Testis (tissue), 3 donors: ENCODE results near the gene DPP10. TPM values are rescaled to one million over a fixed set of nuclear protein-coding genes. Genes with fewer than 3 reads are reported as not detected.

ENCODE experiments used
- DNase-seq: peaks from one replicate; pipeline ENCODE4 v3.0.0-alpha.2; 2019
- H3K27ac ChIP-seq, 2 donors: fragments of 200-600 bp; sonication (generic); one replicate each; pipeline ENCODE4 v1.5.1; 2019
- H3K27me3 ChIP-seq: fragments of 200-600 bp; sonication (generic); one replicate; pipeline ENCODE4 v1.5.1; 2019
- H3K36me3 ChIP-seq: fragments of 200-600 bp; sonication (generic); one replicate; pipeline ENCODE4 v1.5.1; 2017; ENCODE audit warnings: low read depth; ENCODE audit errors: missing control alignments
- H3K4me1 ChIP-seq: fragments of 200-600 bp; sonication (generic); one replicate; pipeline ENCODE4 v1.5.1; 2019
- H3K4me3 ChIP-seq, 2 donors: fragments of 200-600 bp; sonication (generic); one replicate each; pipeline ENCODE4 v1.5.1; 2017 to 2019
- H3K9me3 ChIP-seq: fragments of 200-600 bp; sonication (generic); one replicate; pipeline ENCODE4 v1.5.1; 2017
- CTCF ChIP-seq, 3 experiments: fragments of 450-650 bp in 2 of 3; fragments of 200-600 bp in 1 of 3; sonication (generic) in 1 of 3; IDR thresholded peaks; one replicate each; pipeline ENCODE4 v1.5.1; 2016 to 2019; ENCODE audit warnings: antibody characterized with exemption in 3 of 3, mild to moderate bottlenecking in 2 of 3, moderate library complexity in 1 of 3
- POLR2A ChIP-seq: fragments of 450-650 bp; IDR thresholded peaks from one replicate; pipeline ENCODE4 v1.6.1; 2017; ENCODE audit warnings: antibody characterized with exemption, mild to moderate bottlenecking, moderate library complexity
- WGBS, 2 donors: methylation state at CpG; one replicate each; pipeline ENCODE4 v1.1.5; 2018; 5-methylcytosine and 5-hydroxymethylcytosine counted together
- intact Hi-C: fragments of 100-400 bp; cut with DNase I; formaldehyde crosslinking; loops from one replicate; pipeline ENCODE4 v1.15.1; 2023; ENCODE audit warnings: low total_unique reads
- polyA plus RNA-seq: library from polyadenylated mRNA; stranded (reverse); fragments of 350-450 nt; fragmentation: Illumina TruSeq; extraction: RNeasy Lipid Tissue Mini Kit (QIAGEN cat#74804); gene quantifications from one replicate; pipeline ENCODE4 v1.2.3, GENCODE V29; 2014; ENCODE audit warnings: low read depth, low replicate concordance; ENCODE audit not compliant: insufficient read depth
- total RNA-seq, 2 donors: library from RNA; depleted of rRNA; stranded (reverse); fragments of >200 nt; gene quantifications; one replicate each; pipeline ENCODE4 v1.2.3, GENCODE V29; 2016

Gene DPP10
- total and polyA plus RNA-seq, 3 donors from 2014 or later, result 1.7 to 6.7 (median 6.7) TPM

DNA sequence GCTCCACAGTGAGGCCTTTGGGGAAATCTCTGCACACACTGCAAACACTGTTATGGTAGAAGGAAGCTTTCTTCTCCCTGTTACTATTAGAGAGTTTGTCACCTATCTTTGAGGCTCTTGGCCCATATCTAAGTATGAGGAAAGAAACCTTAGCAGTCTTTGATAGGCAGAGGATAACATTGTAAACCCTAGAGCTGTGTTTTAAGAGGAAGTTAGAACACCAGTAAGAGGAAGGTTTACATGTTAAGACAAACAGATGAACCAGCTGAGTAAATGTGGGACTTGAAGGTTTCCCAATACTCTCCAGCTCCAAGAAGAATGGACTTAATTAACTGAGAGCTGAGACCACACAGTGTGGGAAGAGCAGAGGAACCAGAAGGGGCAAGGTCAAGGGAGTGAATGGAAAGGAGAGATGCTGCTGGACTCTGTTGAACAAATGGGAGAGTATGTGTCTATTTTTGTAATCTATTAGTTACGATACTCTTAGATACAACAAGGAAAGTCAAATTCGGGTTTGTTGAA lies 257.0 kb downstream of the DPP10 start:
- H3K36me3 ChIP-seq, result no peaks in the 10 kb centered on the region
- no peaks in the 10 kb centered on the region for H3K4me1 ChIP-seq
- WGBS, 2 donors, result 52 to 73% methylated on average over 2 of the region's 2 CpGs
- no peak overlapping the region for H3K27ac ChIP-seq
- no peak overlapping the region for H3K4me3 ChIP-seq
- TF ChIP-seq POLR2A (no peak), CTCF (IDR thresholded peaks at IDR 0.05) (no peak)
- intact Hi-C loops, result no loop called here
- no peak for DNase-seq
- H3K9me3 ChIP-seq, result no peaks in the 10 kb centered on the region
- no peaks in the 10 kb centered on the region for H3K27me3 ChIP-seq

DNA sequence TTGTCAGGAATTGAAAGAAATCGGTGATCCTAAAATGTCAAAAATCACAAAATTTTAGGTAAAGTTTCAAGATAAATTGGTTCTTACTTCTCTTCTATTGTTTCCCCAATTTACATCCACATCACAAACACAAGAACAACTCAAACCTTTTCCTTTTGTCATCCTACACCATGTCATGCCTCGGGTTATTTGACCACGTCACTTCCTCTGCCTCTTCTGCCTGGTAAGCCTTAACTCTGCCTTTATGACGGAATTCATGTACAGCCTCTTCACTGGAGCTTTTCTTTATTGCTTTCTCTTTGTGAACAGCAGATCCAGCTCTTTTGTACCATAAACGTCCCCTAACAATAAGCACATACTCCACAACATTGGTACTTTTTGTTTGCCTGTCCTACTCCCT lies 258.0 kb downstream of the DPP10 start:
- 84 to 88% methylated on average over 5 of the region's 5 CpGs for WGBS, 2 donors
- no peak for DNase-seq
- no peaks in the 10 kb centered on the region for H3K36me3 ChIP-seq
- no peaks in the 10 kb centered on the region for H3K27me3 ChIP-seq
- TF ChIP-seq POLR2A (no peak), CTCF (IDR thresholded peaks at IDR 0.05) (no peak)
- H3K4me3 ChIP-seq, result no peak overlapping the region
- intact Hi-C loops, result no loop called here
- no peak overlapping the region for H3K27ac ChIP-seq
- no peaks in the 10 kb centered on the region for H3K9me3 ChIP-seq
- H3K4me1 ChIP-seq, result no peaks in the 10 kb centered on the region

GRCh38 chr2:114709936-114710850 lies 267.8 kb downstream of the DPP10 start:
- 83 to 88% methylated on average over 4 of the region's 4 CpGs for WGBS, 2 donors

GRCh38 chr2:114714313-114714712 lies 271.9 kb downstream of the DPP10 start:
- H3K36me3 ChIP-seq, result no peaks in the 10 kb centered on the region
- H3K4me3 ChIP-seq, result no peak overlapping the region
- no peak for TF ChIP-seq CTCF (IDR thresholded peaks at IDR 0.05)
- TF ChIP-seq POLR2A, result no peak
- H3K9me3 ChIP-seq, result no peaks in the 10 kb centered on the region
- no peak overlapping the region for H3K27ac ChIP-seq
- H3K4me1 ChIP-seq, result no peaks in the 10 kb centered on the region
- 32 to 41% methylated on average over 1 of the region's 1 CpG for WGBS, 2 donors
- intact Hi-C loops, result no loop called here
- no peak for DNase-seq
- no peaks in the 10 kb centered on the region for H3K27me3 ChIP-seq

More at GRCh38 chr2:114709936-114710850, 267.8 kb downstream of the DPP10 start:
- TF ChIP-seq POLR2A (no peak), CTCF (IDR thresholded peaks at IDR 0.05) (no peak)
- H3K9me3 ChIP-seq, result no peaks in the 10 kb centered on the region
- no peak for DNase-seq
- no peak overlapping the region for H3K4me3 ChIP-seq
- no peaks in the 10 kb centered on the region for H3K4me1 ChIP-seq
- intact Hi-C loops, result no loop called here
- H3K36me3 ChIP-seq, result no peaks in the 10 kb centered on the region
- H3K27me3 ChIP-seq, result no peaks in the 10 kb centered on the region
- no peak overlapping the region for H3K27ac ChIP-seq
